Temporal lobe (tissue), 2 donors: ENCODE data around the gene SGSM2. TPM values are rescaled to one million over a fixed set of nuclear protein-coding genes. Genes with fewer than 3 reads are reported as not detected.
A peak's percentile ranks its signal among the peaks of the same experiment; 100 is the strongest.

Experiments
- small RNA-seq: library from RNA; depleted of rRNA; stranded (forward); fragments of <200 nt; gene quantifications from one replicate; pipeline ENCODE3, GENCODE V24; 2014; ENCODE audit warnings: low replicate concordance
- total RNA-seq: library from RNA; depleted of rRNA; stranded (reverse); fragments of >200 nt; gene quantifications from one replicate; pipeline ENCODE4 v1.2.3, GENCODE V29; 2014

The SGSM2 gene
- total RNA-seq, 1 donor from 2014 or later: 49.7 TPM

Small RNAs within 50 kb of the gene (small RNA-seq; reads per million reads assigned to genes)
- gene AC006435.3: not detected
- not detected for gene AC006435.4
- gene SNORD91A: 832 reads per million, percentile 99 among the genes with 10 or more reads in this experiment
- gene SNORD91B: 126 reads per million, percentile 97 among the genes with 10 or more reads in this experiment

Other genes starting within 250 kb of the SGSM2 start
- gene SMG6, start 33.7 kb upstream of the SGSM2 start, total RNA-seq: 22.1 TPM
- gene SRR, start 33.6 kb upstream of the SGSM2 start, total RNA-seq: 48.4 TPM
- 28.0 TPM for gene TSR1, start 1.0 kb upstream of the SGSM2 start, total RNA-seq
- gene MNT, start 63.6 kb downstream of the SGSM2 start, total RNA-seq: 10.6 TPM
- 20.7 TPM for gene METTL16, start 174.4 kb downstream of the SGSM2 start, total RNA-seq